OCI-LY7 (cell line): ENCODE measurements around the gene ATP2A1.

Experiments
- EZH2phosphoT487 ChIP-seq: fragments of 200-600 bp; sonication (generic); IDR thresholded peaks from 2 replicates; pipeline ENCODE4 v1.6.1; 2018; ENCODE audit warnings: low read depth, borderline replicate concordance, mild to moderate bottlenecking, mixed run types, antibody characterized with exemption, low read length, moderate library complexity, mixed read lengths
- TF ChIP-seq, protein P1 (sequence below): fragments of 200-600 bp; sonication (generic); conservative IDR thresholded peaks from 2 replicates; pipeline ENCODE4 v1.5.1; 2014; ENCODE audit warnings: mild to moderate bottlenecking, antibody characterized with exemption, low read length, moderate library complexity, mixed read lengths

DNA sequence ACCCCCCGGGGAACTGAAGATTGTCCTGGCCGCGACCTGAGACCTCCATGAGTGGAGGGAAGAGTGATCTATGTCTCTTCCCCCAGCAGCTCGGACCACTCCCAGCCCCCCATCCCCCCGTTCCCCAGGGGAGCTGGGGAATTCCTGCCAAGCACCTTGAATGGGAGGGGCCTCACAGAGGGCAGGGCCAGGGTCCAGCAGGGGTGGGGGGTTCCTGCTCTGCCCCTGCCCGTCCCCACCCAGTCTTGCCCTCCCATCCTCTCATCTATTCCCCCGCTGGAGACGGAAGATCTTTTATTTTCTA, 41.6 kb upstream of the ATP2A1 start:
- TF ChIP-seq, protein P1, sequence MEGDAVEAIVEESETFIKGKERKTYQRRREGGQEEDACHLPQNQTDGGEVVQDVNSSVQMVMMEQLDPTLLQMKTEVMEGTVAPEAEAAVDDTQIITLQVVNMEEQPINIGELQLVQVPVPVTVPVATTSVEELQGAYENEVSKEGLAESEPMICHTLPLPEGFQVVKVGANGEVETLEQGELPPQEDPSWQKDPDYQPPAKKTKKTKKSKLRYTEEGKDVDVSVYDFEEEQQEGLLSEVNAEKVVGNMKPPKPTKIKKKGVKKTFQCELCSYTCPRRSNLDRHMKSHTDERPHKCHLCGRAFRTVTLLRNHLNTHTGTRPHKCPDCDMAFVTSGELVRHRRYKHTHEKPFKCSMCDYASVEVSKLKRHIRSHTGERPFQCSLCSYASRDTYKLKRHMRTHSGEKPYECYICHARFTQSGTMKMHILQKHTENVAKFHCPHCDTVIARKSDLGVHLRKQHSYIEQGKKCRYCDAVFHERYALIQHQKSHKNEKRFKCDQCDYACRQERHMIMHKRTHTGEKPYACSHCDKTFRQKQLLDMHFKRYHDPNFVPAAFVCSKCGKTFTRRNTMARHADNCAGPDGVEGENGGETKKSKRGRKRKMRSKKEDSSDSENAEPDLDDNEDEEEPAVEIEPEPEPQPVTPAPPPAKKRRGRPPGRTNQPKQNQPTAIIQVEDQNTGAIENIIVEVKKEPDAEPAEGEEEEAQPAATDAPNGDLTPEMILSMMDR: no peak
- no peak for TF ChIP-seq EZH2phosphoT487
